ENCODE results near the gene EI24.

Gene EI24

DNA sequence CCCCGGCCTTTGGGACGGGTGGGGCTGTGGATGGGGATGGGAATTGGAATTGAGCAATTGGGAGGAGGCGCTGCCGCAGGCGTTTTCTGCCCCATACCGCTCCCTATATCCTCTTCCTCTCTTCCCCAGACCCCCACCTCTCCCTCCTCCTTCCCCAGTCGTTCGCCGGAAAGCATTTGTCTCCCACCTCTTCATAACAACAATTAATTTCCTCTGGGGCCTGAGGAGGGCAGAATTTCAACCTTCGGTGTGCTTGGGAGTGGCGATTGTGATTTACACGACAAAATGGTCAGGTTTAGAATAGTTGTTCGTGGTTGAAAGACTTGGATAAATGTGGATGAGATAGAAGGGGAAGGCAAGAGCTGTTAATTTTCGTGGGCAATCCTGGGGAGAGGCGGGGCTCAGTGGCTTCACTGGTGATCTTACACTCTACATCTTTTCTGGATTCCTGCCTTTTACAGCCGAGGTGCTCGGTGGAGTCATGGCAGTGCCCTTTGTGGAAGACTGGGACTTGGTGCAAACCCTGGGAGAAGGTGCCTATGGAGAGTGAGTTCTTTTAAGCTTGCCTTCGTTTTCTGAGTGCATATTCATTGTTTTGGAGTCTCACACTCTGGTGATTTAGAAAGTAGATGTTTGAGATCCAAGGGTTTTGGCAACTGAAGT is 57.1 kb downstream of the EI24 start:
- FAIRE-seq (no peak), DNase-seq (ENCODE audit: insufficient read length, low spot score) (no peak)
- TF ChIP-seq CTCF (IDR thresholded peaks at IDR 0.05; ENCODE audit: insufficient read depth, missing control alignments), result peak; percentile 41

DNA sequence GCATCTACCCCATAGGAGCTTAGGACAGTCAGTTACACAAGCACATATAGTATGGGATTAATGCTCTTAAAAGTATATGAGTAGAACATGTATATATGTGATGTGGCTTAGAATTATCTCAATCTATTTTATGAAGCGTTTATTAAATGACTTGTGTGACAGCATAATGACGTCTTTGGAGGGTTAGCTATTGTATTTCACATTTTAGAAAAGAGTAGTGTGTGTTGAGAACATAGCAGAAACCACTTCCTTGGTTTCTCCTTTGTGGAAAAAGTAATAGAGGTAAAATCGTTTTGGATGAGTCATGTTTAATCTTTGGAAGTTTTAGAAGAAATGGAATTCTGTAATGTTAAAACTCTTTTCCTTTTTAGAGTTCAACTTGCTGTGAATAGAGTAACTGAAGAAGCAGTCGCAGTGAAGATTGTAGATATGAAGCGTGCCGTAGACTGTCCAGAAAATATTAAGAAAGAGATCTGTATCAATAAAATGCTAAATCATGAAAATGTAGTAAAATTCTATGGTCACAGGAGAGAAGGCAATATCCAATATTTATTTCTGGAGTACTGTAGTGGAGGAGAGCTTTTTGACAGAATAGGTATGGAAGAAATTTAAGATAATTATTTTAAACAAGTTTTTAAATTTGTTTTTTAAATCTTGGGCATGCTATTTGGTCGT is 58.1 kb downstream of the EI24 start:
- DNase-seq (ENCODE audit: insufficient read length, low spot score) (no peak), FAIRE-seq (no peak)
- no peak for TF ChIP-seq CTCF (IDR thresholded peaks at IDR 0.05; ENCODE audit: insufficient read depth, missing control alignments)

All from D721Med (cell line).